ENCODE results near the gene TXNDC8.

The TXNDC8 gene

GRCh38 chr9:110276781-110277180 is 60.9 kb downstream of the TXNDC8 start:
- no peaks in the 10 kb centered on the region for H3K36me3 ChIP-seq (ENCODE audit: insufficient read depth, low read length)
- 92% methylated on average over 3 of the region's 3 CpGs for WGBS
- no peaks in the 10 kb centered on the region for H3K4me1 ChIP-seq (ENCODE audit: insufficient read depth, low read length)

GRCh38 chr9:110270211-110270995 is 67.3 kb downstream of the TXNDC8 start:
- no peak overlapping the region for H3K9ac ChIP-seq (ENCODE audit: low read depth, low read length)
- 97% methylated on average over 2 of the region's 3 CpGs for WGBS

More at GRCh38 chr9:110276781-110277180, 60.9 kb downstream of the TXNDC8 start:
- Histone ChIP-seq H3K9me3 (ENCODE audit: insufficient read depth, low read depth, low read length) (no peaks in the 10 kb centered on the region), H3K9ac (ENCODE audit: low read depth, low read length) (no peak overlapping the region), H3K27me3 (ENCODE audit: insufficient read depth, low read length) (no peaks in the 10 kb centered on the region), H3K4me3 (ENCODE audit: low read length) (no peak overlapping the region), H3K27ac (ENCODE audit: low read depth, low read length) (no peak overlapping the region)

DNA sequence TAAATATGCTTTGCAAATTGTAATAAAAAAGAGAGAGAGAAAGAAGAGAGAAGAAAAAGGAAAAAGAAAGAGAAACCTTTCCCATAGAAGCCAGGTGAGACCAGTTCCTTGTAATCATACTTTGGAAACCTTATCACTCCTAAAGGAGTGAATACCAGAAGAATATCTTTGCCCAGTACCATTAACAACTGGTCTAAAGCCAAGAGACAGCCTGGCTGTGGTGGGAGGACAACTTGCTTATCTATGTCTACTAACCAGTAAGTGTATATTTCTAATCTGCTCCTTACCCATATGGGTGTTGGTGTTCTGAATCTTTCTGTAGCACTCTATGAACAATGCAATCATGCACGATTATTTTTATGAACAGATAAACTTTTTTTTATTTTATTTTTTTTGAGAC is 70.9 kb downstream of the TXNDC8 start:
- H3K27me3 ChIP-seq (ENCODE audit: insufficient read depth, low read length), result no peaks in the 10 kb centered on the region
- H3K9me3 ChIP-seq (ENCODE audit: insufficient read depth, low read depth, low read length), result peaks cover 2% of the 10 kb centered on the region; the same call in 1 of the 2 replicates
- H3K4me1 ChIP-seq (ENCODE audit: insufficient read depth, low read length), result no peaks in the 10 kb centered on the region
- no peaks in the 10 kb centered on the region for H3K36me3 ChIP-seq (ENCODE audit: insufficient read depth, low read length)
- no peak overlapping the region for H3K27ac ChIP-seq (ENCODE audit: low read depth, low read length)
- H3K9ac ChIP-seq (ENCODE audit: low read depth, low read length), result no peak overlapping the region
- no peak overlapping the region for H3K4me3 ChIP-seq (ENCODE audit: low read length)
- 60% methylated on average over 1 of the region's 1 CpG for WGBS

More at GRCh38 chr9:110270211-110270995, 67.3 kb downstream of the TXNDC8 start:
- H3K4me1 ChIP-seq (ENCODE audit: insufficient read depth, low read length), result no peaks in the 10 kb centered on the region
- no peaks in the 10 kb centered on the region for H3K9me3 ChIP-seq (ENCODE audit: insufficient read depth, low read depth, low read length)
- H3K27me3 ChIP-seq (ENCODE audit: insufficient read depth, low read length), result no peaks in the 10 kb centered on the region
- no peaks in the 10 kb centered on the region for H3K36me3 ChIP-seq (ENCODE audit: insufficient read depth, low read length)
- no peak overlapping the region for H3K4me3 ChIP-seq (ENCODE audit: low read length)
- no peak overlapping the region for H3K27ac ChIP-seq (ENCODE audit: low read depth, low read length)

DNA sequence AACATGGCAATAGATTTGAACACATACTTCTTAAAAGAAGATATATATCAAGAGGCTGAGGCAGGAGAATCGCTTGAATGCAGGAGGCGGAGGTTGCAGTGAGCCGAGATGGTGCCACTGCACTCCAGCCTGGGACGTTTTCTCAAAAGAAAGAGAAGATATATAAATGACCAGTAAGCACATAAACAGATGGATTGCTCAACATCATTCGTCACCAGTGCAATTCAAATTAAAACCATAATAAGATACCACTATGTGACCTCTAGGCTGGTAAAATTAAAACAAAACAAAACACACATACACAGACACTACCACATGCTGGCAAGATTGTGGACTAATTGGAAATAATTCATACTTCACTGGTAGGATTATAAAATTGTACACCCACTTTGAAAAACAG is 76.0 kb downstream of the TXNDC8 start:
- no peak overlapping the region for H3K4me3 ChIP-seq (ENCODE audit: low read length)
- H3K27ac ChIP-seq (ENCODE audit: low read depth, low read length), result no peak overlapping the region
- peaks cover 11% of the 10 kb centered on the region; the same call in 1 of the 2 replicates for H3K4me1 ChIP-seq (ENCODE audit: insufficient read depth, low read length)
- no peaks in the 10 kb centered on the region for H3K27me3 ChIP-seq (ENCODE audit: insufficient read depth, low read length)
- WGBS, result 94% methylated on average over 5 of the region's 5 CpGs
- H3K9ac ChIP-seq (ENCODE audit: low read depth, low read length), result no peak overlapping the region
- no peaks in the 10 kb centered on the region for H3K36me3 ChIP-seq (ENCODE audit: insufficient read depth, low read length)
- H3K9me3 ChIP-seq (ENCODE audit: insufficient read depth, low read depth, low read length), result peaks cover 2% of the 10 kb centered on the region; the same call in 1 of the 2 replicates

- WGBS, result 61% methylated on average over 4 of the region's 4 CpGs
- H3K27me3 ChIP-seq (ENCODE audit: insufficient read depth, low read length), result no peaks in the 10 kb centered on the region
- H3K36me3 ChIP-seq (ENCODE audit: insufficient read depth, low read length), result no peaks in the 10 kb centered on the region
- no peak overlapping the region for H3K27ac ChIP-seq (ENCODE audit: low read depth, low read length)
- H3K4me1 ChIP-seq (ENCODE audit: insufficient read depth, low read length), result peaks cover 11% of the 10 kb centered on the region; the same call in 1 of the 2 replicates
- no peak overlapping the region for H3K9ac ChIP-seq (ENCODE audit: low read depth, low read length)
- H3K4me3 ChIP-seq (ENCODE audit: low read length), result no peak overlapping the region
- H3K9me3 ChIP-seq (ENCODE audit: insufficient read depth, low read depth, low read length), result peaks cover 2% of the 10 kb centered on the region; the same call in 1 of the 2 replicates
These were observed 76.8 kb downstream of the TXNDC8 start for GRCh38 chr9:110260911-110261310.

DNA sequence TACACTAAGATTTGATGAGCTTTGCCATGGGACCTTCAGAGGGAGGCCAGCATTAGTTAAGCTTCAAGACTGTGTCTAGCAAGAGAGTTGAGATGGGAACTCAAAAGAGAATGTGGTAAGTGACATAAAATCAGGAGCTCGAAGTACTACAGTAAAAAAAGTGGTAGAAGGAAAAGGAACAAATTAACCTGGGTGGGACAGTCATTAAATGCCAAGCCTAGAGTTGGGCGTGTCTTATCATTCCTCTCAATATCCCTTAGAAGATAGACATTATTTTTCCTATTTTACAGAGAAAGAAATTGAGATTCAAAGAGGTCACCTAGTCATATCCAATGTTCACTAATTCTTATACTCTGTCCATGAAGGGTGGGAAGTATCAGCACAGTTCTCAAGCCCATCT is 78.1 kb downstream of the TXNDC8 start:
- Histone ChIP-seq H3K36me3 (ENCODE audit: insufficient read depth, low read length) (no peaks in the 10 kb centered on the region), H3K27me3 (ENCODE audit: insufficient read depth, low read length) (no peaks in the 10 kb centered on the region), H3K9ac (ENCODE audit: low read depth, low read length) (no peak overlapping the region), H3K27ac (ENCODE audit: low read depth, low read length) (no peak overlapping the region), H3K4me3 (ENCODE audit: low read length) (no peak overlapping the region), H3K4me1 (ENCODE audit: insufficient read depth, low read length) (peaks cover 14% of the 10 kb centered on the region; the same call in 1 of the 2 replicates), H3K9me3 (ENCODE audit: insufficient read depth, low read depth, low read length) (peaks cover under 1% of the 10 kb centered on the region; the same call in 1 of the 2 replicates)
- 89% methylated on average over 2 of the region's 2 CpGs for WGBS

DNA sequence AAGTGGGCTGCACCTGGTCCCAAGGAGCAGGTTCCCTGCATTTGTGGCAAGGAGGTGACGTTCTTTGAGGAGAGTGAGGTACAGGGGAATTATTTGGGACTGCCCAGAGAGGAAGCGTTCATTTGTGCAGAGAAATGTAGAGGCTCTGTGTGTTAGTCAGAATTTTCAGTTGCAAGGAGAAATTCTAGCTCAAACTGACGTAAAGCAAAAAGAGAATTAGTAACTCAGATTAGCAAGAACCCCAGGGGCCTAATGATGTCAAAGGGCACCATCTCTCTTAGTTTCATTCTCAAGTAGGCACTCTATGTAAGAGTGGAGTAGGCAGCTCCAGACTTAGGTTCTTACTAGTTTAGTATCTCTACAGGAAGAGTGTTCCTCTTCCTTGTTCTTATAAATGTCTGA is 79.0 kb downstream of the TXNDC8 start:
- Histone ChIP-seq H3K4me1 (ENCODE audit: insufficient read depth, low read length) (peaks cover 22% of the 10 kb centered on the region; the same call in 1 of the 2 replicates), H3K9me3 (ENCODE audit: insufficient read depth, low read depth, low read length) (no peaks in the 10 kb centered on the region), H3K9ac (ENCODE audit: low read depth, low read length) (no peak overlapping the region), H3K27ac (ENCODE audit: low read depth, low read length) (no peak overlapping the region), H3K4me3 (ENCODE audit: low read length) (no peak overlapping the region), H3K27me3 (ENCODE audit: insufficient read depth, low read length) (no peaks in the 10 kb centered on the region), H3K36me3 (ENCODE audit: insufficient read depth, low read length) (no peaks in the 10 kb centered on the region)
- 91% methylated on average over 3 of the region's 3 CpGs for WGBS

GRCh38 chr9:110257956-110258355 is 79.7 kb downstream of the TXNDC8 start:
- Histone ChIP-seq H3K4me3 (ENCODE audit: low read length) (peak overlapping the region; percentile 85), H3K9ac (ENCODE audit: low read depth, low read length) (peak overlapping the region; percentile 95; the same call in 1 of the 2 replicates), H3K27ac (ENCODE audit: low read depth, low read length) (no peak overlapping the region)

DNA sequence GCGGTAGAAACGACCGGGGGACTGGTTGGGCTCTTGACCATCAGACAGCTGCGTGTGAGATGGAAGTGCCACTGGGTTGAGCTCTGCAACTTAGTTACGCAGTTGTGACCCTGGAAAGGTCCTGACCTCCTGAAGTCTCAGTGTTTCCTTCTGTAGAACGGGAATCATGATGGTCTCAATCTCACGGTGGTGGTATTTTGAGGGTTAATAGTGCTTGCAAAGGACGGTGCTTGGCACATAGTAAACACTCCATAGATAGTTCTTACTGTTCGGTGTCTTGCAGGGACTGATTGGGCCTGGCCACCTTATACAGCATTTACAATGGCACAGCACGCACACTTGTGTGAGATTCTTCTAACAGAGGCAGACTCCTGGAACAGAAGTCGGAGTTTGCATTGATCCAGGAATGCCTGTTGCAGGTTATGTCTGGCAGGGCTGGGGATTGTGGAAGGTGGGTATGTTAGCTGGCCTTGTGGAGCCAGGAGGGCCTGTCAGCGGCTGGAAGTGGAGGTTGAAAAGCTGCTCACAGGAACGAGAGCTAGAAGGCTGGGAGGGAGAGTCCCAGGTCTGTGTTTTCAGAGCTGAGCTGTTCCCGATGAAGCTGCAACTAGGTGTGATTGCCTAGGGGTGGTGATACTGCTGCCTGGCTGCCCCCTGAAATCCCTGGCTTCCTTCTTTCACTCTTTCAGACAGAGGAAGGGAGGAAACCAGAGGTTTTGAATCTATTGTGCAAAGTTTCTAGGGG is 80.4 kb downstream of the TXNDC8 start:
- Histone ChIP-seq H3K9me3 (ENCODE audit: insufficient read depth, low read depth, low read length) (no peaks in the 10 kb centered on the region), H3K27ac (ENCODE audit: low read depth, low read length) (peak overlapping the region; percentile 5; the same call in 1 of the 2 replicates), H3K9ac (ENCODE audit: low read depth, low read length) (peak overlapping the region; percentile 95), H3K4me3 (ENCODE audit: low read length) (peak overlapping the region; percentile 85), H3K27me3 (ENCODE audit: insufficient read depth, low read length) (no peaks in the 10 kb centered on the region), H3K4me1 (ENCODE audit: insufficient read depth, low read length) (peaks cover 25% of the 10 kb centered on the region; the same call in 1 of the 2 replicates), H3K36me3 (ENCODE audit: insufficient read depth, low read length) (no peaks in the 10 kb centered on the region)
- 10% methylated on average over 14 of the region's 14 CpGs for WGBS

More at GRCh38 chr9:110257956-110258355, 79.7 kb downstream of the TXNDC8 start:
- Histone ChIP-seq H3K9me3 (ENCODE audit: insufficient read depth, low read depth, low read length) (no peaks in the 10 kb centered on the region), H3K4me1 (ENCODE audit: insufficient read depth, low read length) (peaks cover 25% of the 10 kb centered on the region; the same call in 1 of the 2 replicates), H3K27me3 (ENCODE audit: insufficient read depth, low read length) (no peaks in the 10 kb centered on the region), H3K36me3 (ENCODE audit: insufficient read depth, low read length) (no peaks in the 10 kb centered on the region)
- WGBS, result no CpG with 5 or more reads among the region's 1 CpG

DNA sequence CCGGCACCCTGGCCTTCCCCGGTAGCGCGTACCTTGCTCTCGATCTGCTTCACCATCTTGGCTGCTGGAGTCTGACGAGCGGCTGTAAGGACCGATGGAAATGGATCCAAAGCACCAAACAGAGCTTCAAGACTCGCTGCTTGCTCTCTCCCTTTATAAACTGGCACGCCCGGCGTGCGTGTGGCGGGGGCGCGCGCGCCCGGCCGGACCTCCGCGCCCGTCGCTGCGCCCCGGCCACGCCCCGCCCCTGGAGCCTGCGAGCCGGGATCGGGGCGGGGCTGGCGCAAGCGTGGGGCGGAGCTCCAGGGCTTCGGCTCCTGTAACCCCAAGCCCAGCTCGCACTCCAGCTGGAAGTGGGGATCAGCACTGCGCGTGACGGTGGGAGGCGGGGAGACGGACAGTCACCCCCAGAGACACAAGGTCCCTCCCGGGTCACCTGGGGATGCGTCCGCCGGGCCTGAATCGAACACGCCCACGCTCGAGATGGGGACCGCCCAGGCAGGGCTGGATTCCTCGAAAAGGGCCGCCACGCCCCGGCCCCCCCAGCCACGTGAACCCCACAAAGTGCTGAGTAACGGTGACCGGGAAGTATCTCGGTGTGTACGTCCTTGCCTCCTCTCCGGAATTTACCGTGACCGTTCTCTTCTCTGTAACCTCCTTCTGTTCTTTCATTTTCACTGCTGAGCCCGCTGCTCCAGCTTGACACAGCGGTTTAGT is 81.1 kb downstream of the TXNDC8 start, which contains the start of gene TXN:
Gene TXN (minus strand): TSS at position 128 of the 717 bp plus-strand sequence. CDS start 72 bp downstream, at position 56.
- Histone ChIP-seq H3K36me3 (ENCODE audit: insufficient read depth, low read length) (no peaks in the 10 kb centered on the region), H3K9ac (ENCODE audit: low read depth, low read length) (peak within 1 kb of the TSS; percentile 95), H3K4me1 (ENCODE audit: insufficient read depth, low read length) (peaks cover 25% of the 10 kb centered on the region; the same call in 1 of the 2 replicates), H3K4me3 (ENCODE audit: low read length) (peak within 1 kb of the TSS; percentile 85), H3K27ac (ENCODE audit: low read depth, low read length) (peak within 1 kb of the TSS; percentile 78), H3K27me3 (ENCODE audit: insufficient read depth, low read length) (no peaks in the 10 kb centered on the region), H3K9me3 (ENCODE audit: insufficient read depth, low read depth, low read length) (no peaks in the 10 kb centered on the region)
- under 1% methylated on average over 65 of the region's 65 CpGs for WGBS
